Ovary (tissue), 9 donors: ENCODE measurements around the gene UNC13B. TPM values are rescaled to one million over a fixed set of nuclear protein-coding genes. Genes with fewer than 3 reads are reported as not detected.
"Not testable (repeated sequence)": the region's sequence is repeated elsewhere in the genome, so short reads cannot be mapped to it uniquely, and the experiment has no call there.

ENCODE experiments used
- DNase-seq, 5 donors: peaks; one replicate each; pipeline ENCODE4 v3.0.0-alpha.2; 2019 to 2020
- H3K27ac ChIP-seq, 2 donors: fragments of 200-600 bp; one replicate each; pipeline versions ENCODE4 v1.5.1 to v1.8.0; 2019 to 2022
- H3K27me3 ChIP-seq: fragments of 200-600 bp; one replicate; pipeline ENCODE4 v1.8.0; 2022
- H3K36me3 ChIP-seq: fragments of 200-600 bp; sonication (generic); one replicate; pipeline ENCODE4 v1.5.1; 2019
- H3K4me1 ChIP-seq: one replicate; pipeline ENCODE4 v1.8.1; 2013; ENCODE audit warnings: mild to moderate bottlenecking, moderate library complexity; ENCODE audit not compliant: insufficient read depth
- H3K4me3 ChIP-seq: fragments of 200-600 bp; sonication (generic); one replicate; pipeline ENCODE4 v1.5.1; 2017
- H3K9me3 ChIP-seq, 2 donors: fragments of 200-600 bp in 1 of 2; sonication (generic) in 1 of 2; one replicate each; pipeline versions ENCODE4 v1.5.1 to v1.8.1; 2013 to 2019; ENCODE audit warnings: mild to moderate bottlenecking in 1 of 2, moderate library complexity in 1 of 2
- CTCF ChIP-seq, 3 donors: fragments of 450-650 bp in 2 of 3; fragments of 200-600 bp in 1 of 3; IDR thresholded peaks; one replicate each; pipeline versions ENCODE4 v1.5.1 to v1.8.0; 2016 to 2022; ENCODE audit warnings: antibody characterized with exemption in 3 of 3, mild to moderate bottlenecking in 1 of 3
- EP300 ChIP-seq: sonication (generic); formaldehyde crosslinking; IDR thresholded peaks from one replicate; pipeline ENCODE4 v1.6.1; 2017; ENCODE audit warnings: antibody characterized with exemption
- POLR2A ChIP-seq: fragments of 450-650 bp; IDR thresholded peaks from one replicate; pipeline ENCODE4 v1.6.1; 2017; ENCODE audit warnings: antibody characterized with exemption, mild to moderate bottlenecking, moderate library complexity
- WGBS, 3 donors: extraction: QIAGEN DNeasy Blood & Tissue Kit in 1 of 3; methylation state at CpG; one replicate each; pipeline versions ENCODE4 v1.1.5 to v1.1.7; 2013 to 2017; 5-methylcytosine and 5-hydroxymethylcytosine counted together
- intact Hi-C, 4 donors: fragments of 100-400 bp; cut with DNase I; formaldehyde crosslinking; loops; one replicate each; pipeline versions ENCODE4 v1.11.0 to v1.15.1; 2022 to 2023
- polyA plus RNA-seq, 2 donors: library from polyadenylated mRNA; stranded (reverse); fragments of 200-250 nt in 1 of 2; fragments of 350-450 nt in 1 of 2; fragmentation: Illumina TruSeq in 1 of 2; extraction: RNeasy Lipid Tissue Mini Kit (QIAGEN cat#74804) in 1 of 2; gene quantifications; one replicate each; pipeline ENCODE4 v1.2.3, GENCODE V29; 2013 to 2014
- total RNA-seq, 7 donors: library from RNA; depleted of rRNA in 2 of 7; stranded (reverse); fragments of >200 nt in 2 of 7; fragmentation: NEBNext Ultra II Directional in 3 of 7; extraction: Animal tissue kit (Norgen Biotek cat#: 25700) in 3 of 7; gene quantifications; one replicate each; pipeline versions ENCODE4 v1.1.0 to v1.2.4, GENCODE V29; 2016 to 2023
- donor health status: DM: no; HTN: no; CAD: no; lungs with moderate emphysema.
- donor health status: DM: no; HTN: no; CAD: no.
- donor health status: Bipolar disorder and iron deficiency.
- donor health status: DM: yes; HTN: yes; CAD: no.
- donor health status: DM: no; HTN: no; CAD: no.
- donor health status: DM: yes; HTN: yes; CAD: no.

The UNC13B gene
- total and polyA plus RNA-seq, 9 donors = 5.7 to 30.2 (median 16.6) TPM

GRCh38 chr9:35158501-35159280 lies 3.1 kb upstream of the UNC13B start:
- Histone ChIP-seq H3K27ac (no peak overlapping the region), H3K27me3 (no peaks in the 10 kb centered on the region), H3K4me3 (no peak overlapping the region), H3K9me3 (no peaks in the 10 kb centered on the region), H3K36me3 (no peaks in the 10 kb centered on the region), H3K4me1 (peaks cover 5% of the 10 kb centered on the region)
- intact Hi-C loops = no loop called here
- 78 to 88% (median 88%) methylated on average over 10 of the region's 10 CpGs for WGBS, 3 donors
- no peak for DNase-seq
- TF ChIP-seq EP300 (no peak), POLR2A (no peak), CTCF (IDR thresholded peaks at IDR 0.05) (no peak)

GRCh38 chr9:35162605-35163315 lies 951 bp downstream of the UNC13B start:
- H3K9me3 ChIP-seq = no peaks in the 10 kb centered on the region
- H3K27ac ChIP-seq = peak overlapping the region in 1 of 2 donors; percentile 75
- TF ChIP-seq POLR2A (no peak), CTCF (IDR thresholded peaks at IDR 0.05) (no peak), EP300 (no peak)
- H3K4me3 ChIP-seq = peak overlapping the region; percentile 88
- H3K36me3 ChIP-seq = no peaks in the 10 kb centered on the region
- intact Hi-C loops = loop anchor here in 1 of 4 donors (10.0 kb wide), 1 partner anchor 268 kb away; a partner anchor contains a TSS
- no peak for DNase-seq
- 24 to 26% (median 25%) methylated on average over 11 of the region's 11 CpGs for WGBS, 3 donors
- H3K27me3 ChIP-seq = no peaks in the 10 kb centered on the region
- peaks cover 5% of the 10 kb centered on the region for H3K4me1 ChIP-seq

GRCh38 chr9:35163413-35163812 lies 1.6 kb downstream of the UNC13B start:
- no peak for TF ChIP-seq POLR2A
- Histone ChIP-seq H3K9me3 (no peaks in the 10 kb centered on the region), H3K27ac (no peak overlapping the region), H3K27me3 (no peaks in the 10 kb centered on the region), H3K4me3 (no peak overlapping the region), H3K4me1 (peaks cover 5% of the 10 kb centered on the region), H3K36me3 (no peaks in the 10 kb centered on the region)
- 64 to 67% (median 65%) methylated on average over 3 of the region's 3 CpGs for WGBS, 3 donors
- intact Hi-C loops = loop anchor here in 1 of 4 donors (10.0 kb wide), 1 partner anchor 269 kb away; a partner anchor contains a TSS
- DNase-seq = no peak

GRCh38 chr9:35164711-35165110 lies 2.9 kb downstream of the UNC13B start:
- Histone ChIP-seq H3K9me3 (no peaks in the 10 kb centered on the region), H3K36me3 (no peaks in the 10 kb centered on the region), H3K27ac (no peak overlapping the region), H3K4me1 (peaks cover 5% of the 10 kb centered on the region), H3K4me3 (no peak overlapping the region), H3K27me3 (no peaks in the 10 kb centered on the region)
- DNase-seq = no peak
- no peak for TF ChIP-seq EP300
- no peak for TF ChIP-seq CTCF (IDR thresholded peaks at IDR 0.05)
- TF ChIP-seq POLR2A = no peak
- 80 to 90% (median 83%) methylated on average over 3 of the region's 3 CpGs for WGBS, 3 donors
- intact Hi-C loops = loop anchor here in 1 of 4 donors (10.0 kb wide), 1 partner anchor 270 kb away; a partner anchor contains a TSS

GRCh38 chr9:35167429-35167828 lies 5.6 kb downstream of the UNC13B start:
- not testable (repeated sequence) for H3K36me3 ChIP-seq, H3K27me3 ChIP-seq

More at GRCh38 chr9:35167429-35167828, 5.6 kb downstream of the UNC13B start:
- not testable (repeated sequence) for H3K4me1 ChIP-seq, H3K4me3 ChIP-seq, H3K9me3 ChIP-seq, H3K27ac ChIP-seq, DNase-seq
- 97 to 100% (median 97%) methylated on average over 1 of the region's 1 CpG for WGBS, 3 donors
- intact Hi-C loops = loop anchor here in 1 of 4 donors (10.0 kb wide), 1 partner anchor 273 kb away; a partner anchor contains a TSS
